Endodermal cell (in vitro differentiated cells): ENCODE results near the gene SLC9C1. TPM values are rescaled to one million over a fixed set of nuclear protein-coding genes. Genes with fewer than 3 reads are reported as not detected.

Experiments
- DNase-seq: peaks from one replicate; pipeline ENCODE4 v3.0.0-alpha.2; 2017
- H3K27ac ChIP-seq: 2 replicates; pipeline ENCODE4 v1.5.1; 2013; ENCODE audit warnings: mild to moderate bottlenecking, low read depth, low read length, moderate library complexity
- H3K27me3 ChIP-seq: 2 replicates; pipeline ENCODE4 v1.6.1; 2013; ENCODE audit warnings: mild to moderate bottlenecking, low read length, moderate library complexity; ENCODE audit not compliant: insufficient read depth, control insufficient read depth, poor library complexity, severe bottlenecking
- H3K36me3 ChIP-seq: 2 replicates; pipeline ENCODE4 v1.7.0; 2013; ENCODE audit warnings: mild to moderate bottlenecking, low read length, moderate library complexity; ENCODE audit not compliant: control insufficient read depth, insufficient read depth
- H3K4me1 ChIP-seq: one replicate; pipeline ENCODE4 v1.7.0; 2013; ENCODE audit warnings: low read length; ENCODE audit not compliant: control insufficient read depth, insufficient read depth
- H3K4me3 ChIP-seq: 2 replicates; pipeline ENCODE4 v1.5.1; 2013; ENCODE audit warnings: mild to moderate bottlenecking, low read length, moderate library complexity
- H3K9ac ChIP-seq: 2 replicates; pipeline ENCODE4 v1.6.1; 2013; ENCODE audit warnings: mild to moderate bottlenecking, low read length, moderate library complexity; ENCODE audit not compliant: poor library complexity, severe bottlenecking; ENCODE audit errors: extremely low read depth
- H3K9me3 ChIP-seq: 2 replicates; pipeline ENCODE4 v1.6.1; 2013; ENCODE audit warnings: mild to moderate bottlenecking, low read length, moderate library complexity; ENCODE audit not compliant: control insufficient read depth
- H3K27ac Mint-ChIP-seq: 2 replicates; pipeline ENCODE4 v1.8.0; 2020; ENCODE audit warnings: mixed read lengths
- H3K27me3 Mint-ChIP-seq: 2 replicates; pipeline ENCODE4 v1.8.0; 2021; ENCODE audit warnings: mild to moderate bottlenecking, mixed read lengths; ENCODE audit not compliant: insufficient read depth
- H3K36me3 Mint-ChIP-seq: 2 replicates; pipeline ENCODE4 v1.8.0; 2020; ENCODE audit warnings: low read depth, mixed read lengths
- H3K4me1 Mint-ChIP-seq: 2 replicates; pipeline ENCODE4 v1.8.0; 2020; ENCODE audit warnings: mixed read lengths
- H3K4me3 Mint-ChIP-seq: 2 replicates; pipeline ENCODE4 v1.8.0; 2020; ENCODE audit warnings: mild to moderate bottlenecking, moderate library complexity, mixed read lengths
- H3K9me3 Mint-ChIP-seq: 2 replicates; pipeline ENCODE4 v1.8.0; 2020; ENCODE audit warnings: mild to moderate bottlenecking, mixed read lengths
- CTCF ChIP-seq: fragments of 200-600 bp; sonication (generic); conservative IDR thresholded peaks from 2 replicates; pipeline ENCODE4 v1.5.0; 2021; ENCODE audit warnings: antibody characterized with exemption, mild to moderate bottlenecking
- WGBS, 2 experiments: methylation state at CpG; one replicate each; pipeline versions ENCODE4 v1.1.5 to v1.1.7; 2013; ENCODE audit warnings: missing lambda C conversion rate in 2 of 2, mixed read lengths in 1 of 2; ENCODE audit not compliant: insufficient coverage in 1 of 2, insufficient read length in 1 of 2; 5-methylcytosine and 5-hydroxymethylcytosine counted together
- total RNA-seq, 2 donors: library from RNA; stranded (reverse); fragmentation: NEBNext Ultra II Directional in 1 of 2; extraction: Animal tissue kit (Norgen Biotek cat#: 25700) in 1 of 2; gene quantifications; 2 replicates in 1 of 2; 3 replicates in 1 of 2; pipeline ENCODE4 v1.2.1, GENCODE V29; 2021

The SLC9C1 gene
- total RNA-seq, 2 donors from 2014 or later, result 0.24 to 0.66 TPM

DNA sequence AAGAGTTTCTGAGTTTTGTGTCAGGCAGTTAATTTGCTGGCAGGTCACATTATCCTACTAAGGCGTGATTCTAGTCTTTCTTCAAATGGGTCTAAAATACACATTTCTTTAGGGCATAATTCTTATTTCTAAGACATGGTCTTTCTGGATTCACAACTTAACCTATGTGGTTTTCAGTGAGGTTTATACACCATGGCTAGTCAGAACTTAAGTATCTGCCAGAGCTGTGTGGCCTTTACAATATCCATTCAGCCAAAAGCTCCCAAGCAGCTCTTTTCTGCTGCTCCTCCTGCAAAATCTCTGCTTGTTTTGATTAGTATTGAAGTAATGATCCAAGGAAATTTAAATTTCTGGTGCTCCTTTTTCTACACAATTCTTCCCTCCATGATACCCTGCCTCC, 33.5 kb downstream of the SLC9C1 start:
- Histone ChIP-seq H3K36me3 (no peaks in the 10 kb centered on the region), H3K27ac (no peak overlapping the region), H3K9me3 (no peaks in the 10 kb centered on the region), H3K27me3 (no peaks in the 10 kb centered on the region), H3K9ac (no peak overlapping the region), H3K4me3 (no peak overlapping the region), H3K4me1 (no peaks in the 10 kb centered on the region)
- Mint-ChIP-seq H3K4me1 (no peaks in the 10 kb centered on the region), H3K9me3 (no peaks in the 10 kb centered on the region), H3K4me3 (no peak overlapping the region), H3K27me3 (no peaks in the 10 kb centered on the region), H3K27ac (no peak overlapping the region), H3K36me3 (no peaks in the 10 kb centered on the region)
- DNase-seq, result no peak
- 92 to 96% methylated on average over 1 of the region's 1 CpG for WGBS, 2 experiments
- no peak for TF ChIP-seq CTCF

DNA sequence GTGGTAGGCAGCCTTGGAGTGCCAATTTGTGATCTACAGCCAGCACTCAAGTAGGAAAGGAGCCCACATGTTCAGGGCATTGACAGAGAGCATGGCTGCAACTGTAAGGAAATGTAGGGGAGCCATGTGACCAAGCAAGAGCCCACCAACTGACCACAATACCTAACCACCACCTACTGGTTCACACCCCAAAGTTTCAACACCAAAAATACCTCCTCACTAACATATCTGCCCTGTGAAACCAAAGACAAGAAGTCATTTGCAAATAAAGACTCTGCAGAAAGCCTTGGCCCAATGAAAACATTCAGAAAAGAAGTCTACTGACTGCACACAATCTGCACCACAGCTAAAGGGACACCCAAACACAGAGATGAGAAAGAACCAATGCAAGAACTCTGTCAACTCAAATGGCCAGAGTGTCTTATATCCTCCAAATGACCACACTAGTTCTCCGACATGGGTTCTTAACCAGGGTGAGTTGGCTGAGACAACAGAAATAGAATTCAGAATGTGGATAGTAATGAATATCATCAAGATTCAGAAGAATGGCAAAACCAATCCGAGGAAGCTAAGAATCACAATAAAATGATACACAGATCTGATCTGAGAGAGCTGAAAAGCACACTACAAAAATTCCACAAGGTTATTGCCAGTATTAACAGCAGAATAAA, 40.6 kb downstream of the SLC9C1 start:
- no peak for TF ChIP-seq CTCF
- no peak overlapping the region for H3K9ac ChIP-seq

DNA sequence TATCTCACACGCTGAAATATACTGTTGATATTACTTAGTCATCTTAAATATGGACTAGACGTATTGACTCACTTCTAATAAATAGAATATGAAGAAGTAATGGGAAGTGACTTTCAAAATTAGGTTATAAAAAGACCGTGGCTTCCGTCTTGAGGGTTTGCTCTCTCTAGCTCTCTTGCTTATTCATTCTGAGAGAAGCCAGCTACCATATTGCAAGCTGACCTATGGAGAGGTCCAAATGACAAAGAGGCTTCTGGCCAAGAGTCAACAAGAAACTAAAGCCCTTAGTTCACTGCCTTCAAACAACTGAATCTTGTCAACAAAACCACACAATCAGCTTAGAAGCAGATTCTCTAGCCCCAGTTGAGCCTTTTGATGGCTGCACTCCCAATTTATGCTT, 46.1 kb downstream of the SLC9C1 start:
- 84 to 100% methylated on average over 2 to 4 of the region's 4 CpGs for WGBS, 2 experiments
- H3K4me3 ChIP-seq, result no peak overlapping the region

More for the DNA sequence above, 40.6 kb downstream of the SLC9C1 start:
- Histone ChIP-seq H3K4me3 (no peak overlapping the region), H3K4me1 (no peaks in the 10 kb centered on the region), H3K27ac (no peak overlapping the region), H3K27me3 (no peaks in the 10 kb centered on the region), H3K9me3 (no peaks in the 10 kb centered on the region), H3K36me3 (no peaks in the 10 kb centered on the region)
- H3K4me1 Mint-ChIP-seq, result no peaks in the 10 kb centered on the region
- no peaks in the 10 kb centered on the region for H3K27me3 Mint-ChIP-seq
- DNase-seq, result no peak
- WGBS, 2 experiments, result 92 to 100% methylated on average over 1 to 2 of the region's 2 CpGs
- H3K4me3 Mint-ChIP-seq, result no peak overlapping the region
- H3K9me3 Mint-ChIP-seq, result peaks cover 5% of the 10 kb centered on the region
- H3K36me3 Mint-ChIP-seq, result no peaks in the 10 kb centered on the region
- H3K27ac Mint-ChIP-seq, result no peak overlapping the region

More for the DNA sequence above, 46.1 kb downstream of the SLC9C1 start:
- no peak for DNase-seq
- H3K36me3 Mint-ChIP-seq, result no peaks in the 10 kb centered on the region
- H3K9me3 Mint-ChIP-seq, result no peaks in the 10 kb centered on the region
- H3K27ac Mint-ChIP-seq, result no peak overlapping the region
- no peak overlapping the region for H3K27ac ChIP-seq
- no peaks in the 10 kb centered on the region for H3K4me1 Mint-ChIP-seq
- no peaks in the 10 kb centered on the region for H3K27me3 ChIP-seq
- no peak overlapping the region for H3K9ac ChIP-seq
- no peaks in the 10 kb centered on the region for H3K4me1 ChIP-seq
- no peaks in the 10 kb centered on the region for H3K27me3 Mint-ChIP-seq
- H3K4me3 Mint-ChIP-seq, result no peak overlapping the region
- H3K36me3 ChIP-seq, result no peaks in the 10 kb centered on the region
- TF ChIP-seq CTCF, result no peak
- H3K9me3 ChIP-seq, result no peaks in the 10 kb centered on the region
